Fibroblast of the aortic adventitia (primary cell): ENCODE results near the gene MMP28. TPM values are rescaled to one million over a fixed set of nuclear protein-coding genes. Genes with fewer than 3 reads are reported as not detected.

ENCODE experiments used
- DNase-seq: peaks from one replicate; pipeline ENCODE4 v3.0.0-alpha.2; 2010; ENCODE audit warnings: low read depth
- H3K4me3 ChIP-seq: 2 replicates; pipeline ENCODE4 v1.5.1; 2011; ENCODE audit warnings: low read depth, mild to moderate bottlenecking, control low read depth, low read length, moderate library complexity
- CTCF ChIP-seq: IDR thresholded peaks from 2 replicates; pipeline ENCODE4 v1.5.1; 2011; ENCODE audit warnings: mild to moderate bottlenecking, low read length, control low read depth, inconsistent platforms; ENCODE audit not compliant: insufficient read depth
- total RNA-seq: library from RNA; depleted of rRNA; stranded (reverse); fragments of >200 nt; gene quantifications from 2 replicates; pipeline ENCODE4 v1.2.3, GENCODE V29; 2012; ENCODE audit warnings: low replicate concordance

Gene MMP28
- total RNA-seq, 1 donor, result 0.09 TPM

- no peak for DNase-seq
- H3K4me3 ChIP-seq, result no peak overlapping the region
- no peak for TF ChIP-seq CTCF
These were observed 78.0 kb downstream of the MMP28 start for GRCh38 chr17:35717475-35717874.

- no peak for TF ChIP-seq CTCF
- H3K4me3 ChIP-seq, result no peak overlapping the region
- DNase-seq, result no peak
These were observed 78.5 kb downstream of the MMP28 start for GRCh38 chr17:35716897-35717465.

- H3K4me3 ChIP-seq, result no peak overlapping the region
- DNase-seq, result no peak
- TF ChIP-seq CTCF, result no peak
These were observed 79.3 kb downstream of the MMP28 start for GRCh38 chr17:35716173-35716572.

Other genes with a start within 250 kb of the MMP28 start
- not detected in 2 replicates for gene SLFN14, start 234.8 kb downstream of the MMP28 start, total RNA-seq
- gene PEX12, start 217.1 kb downstream of the MMP28 start, total RNA-seq, result 6.1 and 8.8 TPM in 2 replicates
- gene AP2B1, start 208.3 kb downstream of the MMP28 start, total RNA-seq, result 101 and 118 TPM in 2 replicates
- 1.5 and 3.8 TPM in 2 replicates for gene RASL10B, start 64.0 kb downstream of the MMP28 start, total RNA-seq
- not detected in 2 replicates for gene GAS2L2, start 42.4 kb downstream of the MMP28 start, total RNA-seq
- gene C17orf50, start 34.8 kb downstream of the MMP28 start, total RNA-seq, result not detected in 2 replicates
- 34.7 and 74.3 TPM in 2 replicates for gene TAF15, start 13.8 kb upstream of the MMP28 start, total RNA-seq
- gene HEATR9, start 73.2 kb upstream of the MMP28 start, total RNA-seq, result 0.09 TPM in 1 of 2 replicates, not detected in the other
- not detected in 2 replicates for gene CCL5, start 84.7 kb upstream of the MMP28 start, total RNA-seq
- gene RDM1, start 135.1 kb upstream of the MMP28 start, total RNA-seq, result 0.45 TPM in 1 of 2 replicates, not detected in the other
- not detected in 2 replicates for gene LYZL6, start 148.1 kb upstream of the MMP28 start, total RNA-seq
- gene CCL16, start 185.9 kb upstream of the MMP28 start, total RNA-seq, result not detected in 2 replicates
- gene CCL14, start 191.1 kb upstream of the MMP28 start, total RNA-seq, result not detected in 2 replicates
- not detected in 2 replicates for gene CCL15, start 205.9 kb upstream of the MMP28 start, total RNA-seq
- not detected in 2 replicates for gene CCL23, start 222.3 kb upstream of the MMP28 start, total RNA-seq